MG63 (cell line): ENCODE measurements around the gene GNB1L. TPM values are rescaled to one million over a fixed set of nuclear protein-coding genes. Genes with fewer than 3 reads are reported as not detected.
"Not testable (repeated sequence)": the region's sequence is repeated elsewhere in the genome, so short reads cannot be mapped to it uniquely, and the experiment has no call there.

ENCODE experiments used
- DNase-seq: peaks from one replicate; pipeline ENCODE4 v3.0.0-alpha.2; 2020
- H3K27me3 ChIP-seq: fragments of 250-450 bp; sonication (Bioruptor Pico); 2 replicates; pipeline ENCODE4 v1.5.1; 2020; ENCODE audit warnings: mild to moderate bottlenecking, moderate library complexity
- H3K36me3 ChIP-seq: fragments of 250-450 bp; sonication (Bioruptor Pico); 2 replicates; pipeline ENCODE4 v1.5.1; 2020; ENCODE audit warnings: mild to moderate bottlenecking, moderate library complexity
- H3K4me3 ChIP-seq: fragments of 250-450 bp; sonication (Bioruptor Pico); 2 replicates; pipeline ENCODE4 v1.5.1; 2020; ENCODE audit warnings: mild to moderate bottlenecking, moderate library complexity
- H3K9me3 ChIP-seq: fragments of 250-450 bp; sonication (Bioruptor Pico); 2 replicates; pipeline ENCODE4 v1.5.1; 2020; ENCODE audit warnings: mild to moderate bottlenecking, moderate library complexity
- total RNA-seq: library from RNA; depleted of rRNA; stranded (reverse); fragments of >200 nt; shearing (Covaris generic); gene quantifications from 2 replicates; pipeline ENCODE4 v1.2.3, GENCODE V29; 2014; ENCODE audit warnings: low replicate concordance

Gene GNB1L
- total RNA-seq, 1 experiment from 2014 or later: 25.2 TPM

- Histone ChIP-seq H3K27me3 (no peaks in the 10 kb centered on the region), H3K4me3 (no peak overlapping the region), H3K36me3 (peaks cover 7% of the 10 kb centered on the region), H3K9me3 (no peaks in the 10 kb centered on the region)
- no peak for DNase-seq
Measured at GRCh38 chr22:19843107-19843856, 11.4 kb downstream of the GNB1L start.

DNA sequence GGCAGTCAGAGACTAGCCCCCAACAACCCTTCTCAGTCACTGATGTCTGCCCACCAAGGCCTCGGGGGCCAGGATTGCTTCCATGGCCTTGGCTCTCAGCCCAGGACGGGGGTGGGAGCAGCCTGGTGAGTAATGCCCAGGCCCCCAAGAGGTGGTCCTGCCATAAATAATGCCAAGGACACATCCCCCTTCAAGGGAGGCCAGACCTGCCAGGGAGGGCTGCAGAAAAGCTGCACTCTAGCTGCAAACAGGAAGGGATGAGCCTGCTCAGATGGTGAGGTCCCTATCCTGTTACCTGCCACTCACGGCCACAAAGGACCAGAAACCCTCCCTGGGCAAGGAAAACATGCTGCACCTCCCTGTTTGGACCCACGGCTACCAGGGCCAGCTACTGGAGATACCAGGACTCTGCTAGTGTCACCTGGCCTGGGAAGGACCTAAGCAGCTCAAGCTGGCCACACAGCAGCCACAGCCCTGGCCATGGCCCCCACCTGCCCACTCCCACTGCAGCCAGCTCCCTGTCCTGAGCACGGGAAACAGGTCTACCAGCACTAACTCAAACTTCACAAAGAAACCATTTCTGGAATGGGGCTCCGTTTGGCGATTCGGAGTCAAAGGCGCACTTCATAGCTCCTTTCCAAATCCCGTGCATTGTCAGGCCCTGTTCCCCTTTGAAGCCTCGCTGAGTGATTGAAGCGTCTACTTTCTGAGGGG, 12.1 kb downstream of the GNB1L start:
- Histone ChIP-seq H3K9me3 (no peaks in the 10 kb centered on the region), H3K27me3 (no peaks in the 10 kb centered on the region), H3K36me3 (peaks cover 7% of the 10 kb centered on the region), H3K4me3 (no peak overlapping the region)
- no peak for DNase-seq

GRCh38 chr22:19841641-19842392, 12.9 kb downstream of the GNB1L start:
- no peaks in the 10 kb centered on the region for H3K9me3 ChIP-seq
- no peaks in the 10 kb centered on the region for H3K27me3 ChIP-seq
- no peak overlapping the region for H3K4me3 ChIP-seq
- no peak for DNase-seq
- H3K36me3 ChIP-seq: peaks cover under 1% of the 10 kb centered on the region

DNA sequence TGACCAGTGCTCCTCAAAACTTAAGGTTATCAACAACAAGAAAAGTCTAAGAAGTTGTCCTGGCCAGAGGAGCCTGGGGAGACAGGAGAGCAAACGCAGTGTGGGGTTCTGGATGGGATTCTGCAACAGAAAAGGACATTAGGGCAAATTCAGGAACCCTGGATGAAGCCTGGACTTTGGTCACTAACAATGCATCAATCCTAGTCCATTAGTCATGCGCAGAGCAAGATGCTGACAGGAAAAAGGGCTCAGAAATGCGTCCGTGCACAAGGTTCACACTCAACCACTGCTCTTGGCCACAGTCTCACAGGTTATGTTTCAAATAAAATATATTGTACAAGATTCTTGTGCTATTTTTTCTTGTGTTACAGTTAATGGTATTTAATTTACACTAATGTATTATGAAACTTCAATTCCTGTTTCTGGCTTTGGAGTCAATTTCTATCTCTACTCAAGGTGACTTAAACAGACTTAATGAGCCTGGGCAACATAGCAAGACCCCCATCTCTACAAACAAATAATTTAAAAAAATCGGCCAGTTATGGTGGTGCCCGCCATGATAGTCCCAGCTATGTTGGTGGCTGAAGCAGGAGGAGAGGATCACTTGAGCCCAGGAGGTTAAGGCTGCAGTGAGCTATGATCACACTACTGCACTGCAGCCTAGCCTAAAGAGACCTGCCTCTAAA, 13.6 kb downstream of the GNB1L start:
- Histone ChIP-seq H3K27me3 (no peaks in the 10 kb centered on the region), H3K4me3 (no peak overlapping the region), H3K36me3 (no peaks in the 10 kb centered on the region; the same call in 1 of the 2 replicates), H3K9me3 (no peaks in the 10 kb centered on the region)
- DNase-seq: no peak

GRCh38 chr22:19840059-19840458, 14.6 kb downstream of the GNB1L start:
- Histone ChIP-seq H3K27me3 (no peaks in the 10 kb centered on the region), H3K9me3 (no peaks in the 10 kb centered on the region), H3K36me3 (no peaks in the 10 kb centered on the region; the same call in 1 of the 2 replicates), H3K4me3 (no peak overlapping the region)
- no peak for DNase-seq

- Histone ChIP-seq H3K4me3 (no peak overlapping the region), H3K27me3 (no peaks in the 10 kb centered on the region), H3K36me3 (peaks cover 6% of the 10 kb centered on the region; the same call in 1 of the 2 replicates)
Measured at GRCh38 chr22:19837915-19838314, 16.8 kb downstream of the GNB1L start.

DNA sequence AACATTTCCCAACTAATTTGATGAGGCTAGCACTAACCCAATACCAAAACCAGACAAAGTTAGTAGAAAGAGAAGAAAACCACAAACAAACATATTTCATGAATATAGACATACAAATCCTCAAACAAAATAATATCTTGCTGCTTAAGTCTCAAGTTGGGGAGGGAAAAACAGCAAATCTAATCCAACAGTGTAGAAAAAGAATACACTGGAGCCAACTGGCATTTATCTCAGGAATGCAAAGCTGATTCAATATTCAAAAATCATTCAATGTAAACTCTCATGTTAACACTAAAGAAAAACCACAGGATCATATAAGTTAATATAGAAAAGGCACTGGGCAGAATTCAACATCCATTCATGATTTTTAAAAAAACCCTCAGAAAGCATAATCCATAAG, 18.2 kb downstream of the GNB1L start:
- H3K9me3 ChIP-seq: no peaks in the 10 kb centered on the region
- H3K27me3 ChIP-seq: no peaks in the 10 kb centered on the region
- DNase-seq: no peak
- no peak overlapping the region for H3K4me3 ChIP-seq
- H3K36me3 ChIP-seq: peaks cover 6% of the 10 kb centered on the region; the same call in 1 of the 2 replicates

More at GRCh38 chr22:19837915-19838314, 16.8 kb downstream of the GNB1L start:
- H3K9me3 ChIP-seq: no peaks in the 10 kb centered on the region
- no peak for DNase-seq

GRCh38 chr22:19834599-19834998, 20.1 kb downstream of the GNB1L start:
- DNase-seq: no peak
- Histone ChIP-seq H3K4me3 (no peak overlapping the region), H3K9me3 (no peaks in the 10 kb centered on the region), H3K36me3 (peaks cover 6% of the 10 kb centered on the region; the same call in 1 of the 2 replicates), H3K27me3 (no peaks in the 10 kb centered on the region)

DNA sequence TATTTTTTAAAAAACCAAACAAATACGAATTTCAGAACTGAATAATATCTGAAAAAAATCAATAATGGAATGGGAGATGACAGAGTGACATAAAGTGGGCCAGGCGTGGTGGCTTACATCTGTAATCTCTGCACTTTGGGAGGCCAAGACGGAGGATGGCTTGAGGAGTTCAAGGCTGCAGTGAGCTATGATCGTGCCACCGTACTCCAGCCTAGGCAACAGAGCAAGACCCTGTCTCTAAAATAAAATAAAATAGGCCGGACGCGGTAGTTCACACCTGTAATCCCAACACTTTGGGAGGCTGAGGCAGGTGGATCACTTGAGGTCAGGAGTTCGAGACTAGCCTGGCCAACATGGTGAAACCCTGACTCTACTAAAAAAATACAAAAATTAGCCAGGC, 21.3 kb downstream of the GNB1L start:
- not testable (repeated sequence) for DNase-seq, H3K9me3 ChIP-seq, H3K36me3 ChIP-seq, H3K4me3 ChIP-seq, H3K27me3 ChIP-seq

DNA sequence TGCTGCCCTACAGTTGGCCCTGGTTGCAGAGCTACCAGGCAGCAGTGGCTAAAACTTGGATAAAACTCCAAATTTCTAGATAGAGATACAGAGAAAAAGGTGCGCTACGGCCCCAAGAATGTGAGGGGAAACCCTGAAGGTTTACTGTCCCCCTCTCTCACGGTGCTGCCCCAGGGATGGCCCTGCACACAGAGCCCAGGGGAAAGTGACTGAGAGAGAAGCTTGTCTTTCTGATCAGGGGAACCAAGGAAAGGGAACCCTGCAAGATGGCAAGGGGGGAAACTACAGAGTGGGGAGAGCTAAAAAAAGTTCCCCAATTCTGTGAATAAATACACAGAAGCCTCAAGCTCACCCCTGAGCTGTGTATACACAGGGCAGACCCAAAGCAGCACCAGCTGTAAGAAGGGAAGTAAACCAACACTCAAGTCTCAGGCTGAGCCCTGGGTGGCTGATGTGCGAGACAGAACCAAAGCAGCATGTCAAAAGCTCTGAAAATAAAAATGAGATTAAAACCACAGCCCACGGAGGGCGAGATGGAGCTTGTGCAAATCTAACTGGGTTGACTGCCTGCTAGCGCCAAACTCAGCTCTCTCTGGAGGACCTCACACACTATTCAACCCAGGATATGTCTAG, 22.1 kb downstream of the GNB1L start:
- H3K27me3 ChIP-seq: no peaks in the 10 kb centered on the region
- no peak for DNase-seq

GRCh38 chr22:19831979-19832378, 22.7 kb downstream of the GNB1L start:
- not testable (repeated sequence) for DNase-seq, H3K27me3 ChIP-seq, H3K36me3 ChIP-seq, H3K4me3 ChIP-seq, H3K9me3 ChIP-seq

More for the DNA sequence above, 22.1 kb downstream of the GNB1L start:
- Histone ChIP-seq H3K9me3 (no peaks in the 10 kb centered on the region), H3K4me3 (no peak overlapping the region), H3K36me3 (peaks cover 6% of the 10 kb centered on the region; the same call in 1 of the 2 replicates)

DNA sequence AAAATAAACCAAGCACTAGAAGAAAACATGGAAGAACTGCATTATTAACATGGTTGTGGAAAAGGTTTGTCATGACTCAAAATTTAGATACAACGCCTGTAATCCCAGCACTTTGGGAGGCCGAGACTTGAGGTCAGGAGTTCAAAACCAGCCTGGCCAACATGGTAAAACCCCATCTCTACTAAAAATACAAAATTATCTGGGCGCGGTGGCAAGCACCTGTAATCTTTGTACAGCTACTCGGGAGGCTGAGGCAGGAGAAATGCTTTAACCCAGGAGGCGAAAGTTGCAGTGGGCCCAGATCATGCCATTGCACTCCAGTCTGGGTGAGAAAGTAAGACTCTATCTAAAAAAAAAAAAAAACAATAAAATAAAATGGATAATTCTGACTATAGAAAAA, 23.7 kb downstream of the GNB1L start:
- no peak for DNase-seq
- no peaks in the 10 kb centered on the region for H3K9me3 ChIP-seq
- no peaks in the 10 kb centered on the region for H3K27me3 ChIP-seq
- H3K4me3 ChIP-seq: no peak overlapping the region
- peaks cover 6% of the 10 kb centered on the region for H3K36me3 ChIP-seq

DNA sequence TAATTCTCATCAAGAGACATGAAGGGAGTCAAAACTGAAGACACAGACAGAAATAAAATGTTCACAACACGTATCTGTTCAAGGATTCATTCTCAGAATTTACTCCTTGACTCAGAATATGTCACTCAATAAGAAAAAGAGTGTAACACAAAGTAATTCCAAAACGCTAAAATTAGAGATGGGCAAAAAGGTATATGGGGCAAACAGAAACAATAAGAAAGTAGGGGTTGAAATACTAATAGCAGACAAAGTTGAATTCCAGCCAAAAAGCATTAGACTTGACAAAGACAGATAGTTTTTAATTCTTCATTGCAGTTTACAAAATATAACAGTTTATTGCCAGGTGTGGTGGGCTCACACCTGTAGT, 26.7 kb downstream of the GNB1L start:
- Histone ChIP-seq H3K9me3 (no peaks in the 10 kb centered on the region), H3K27me3 (no peaks in the 10 kb centered on the region), H3K36me3 (no peaks in the 10 kb centered on the region; the same call in 1 of the 2 replicates), H3K4me3 (no peak overlapping the region)
- DNase-seq: no peak

DNA sequence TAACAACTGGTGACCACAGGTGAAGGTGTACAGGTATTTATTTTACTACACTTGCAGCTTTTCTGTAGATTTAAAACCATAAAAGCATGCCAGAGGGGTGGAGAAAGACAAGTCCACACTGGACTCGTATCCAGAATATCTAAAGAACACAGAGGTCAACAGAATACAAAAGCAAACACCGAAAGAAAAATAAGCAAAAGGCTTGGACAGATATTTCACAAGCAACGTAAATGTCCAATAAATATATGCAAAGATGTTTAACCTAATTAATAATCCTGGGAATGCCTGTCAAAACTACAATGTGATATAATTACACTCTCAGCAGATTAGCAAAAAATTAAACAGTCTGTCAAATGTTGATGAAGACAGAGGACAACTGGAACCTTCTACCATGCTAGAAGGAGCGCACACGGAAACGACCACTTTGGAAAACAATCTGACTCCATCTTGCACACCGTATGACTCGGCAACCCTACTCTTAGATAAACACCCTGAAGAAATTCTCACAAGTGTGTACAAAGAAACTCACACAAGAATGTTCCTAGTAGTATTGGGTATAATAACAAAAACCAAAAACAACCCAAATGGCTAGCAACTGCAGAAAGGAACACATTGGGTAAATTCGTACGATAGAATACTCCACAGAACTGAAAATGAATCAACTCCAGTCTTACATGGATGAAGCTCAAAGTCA, 27.2 kb downstream of the GNB1L start:
- H3K27me3 ChIP-seq: no peaks in the 10 kb centered on the region
- no peak for DNase-seq

DNA sequence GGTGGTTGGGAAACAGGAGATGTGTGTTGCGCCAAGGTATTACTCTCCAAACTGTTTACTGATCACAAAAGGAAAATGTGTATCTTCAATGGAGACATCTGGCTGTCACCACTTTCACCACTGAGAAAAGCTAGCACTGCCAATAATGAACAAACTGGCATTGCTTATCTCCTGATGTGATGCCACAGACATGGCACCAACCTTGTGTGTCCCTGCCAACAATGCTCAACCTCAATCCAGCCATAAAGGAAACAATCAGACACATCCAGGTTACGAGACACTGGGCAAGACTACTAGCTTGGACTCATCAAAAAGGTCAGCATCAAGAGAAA, 28.1 kb downstream of the GNB1L start:
- H3K9me3 ChIP-seq: no peaks in the 10 kb centered on the region
- H3K27me3 ChIP-seq: no peaks in the 10 kb centered on the region
- no peak for DNase-seq

More for the DNA sequence above, 27.2 kb downstream of the GNB1L start:
- Histone ChIP-seq H3K9me3 (no peaks in the 10 kb centered on the region), H3K36me3 (no peaks in the 10 kb centered on the region; the same call in 1 of the 2 replicates), H3K4me3 (no peak overlapping the region)

More for the DNA sequence above, 28.1 kb downstream of the GNB1L start:
- H3K4me3 ChIP-seq: no peak overlapping the region
- H3K36me3 ChIP-seq: no peaks in the 10 kb centered on the region; the same call in 1 of the 2 replicates
